Non-pigmented ciliary epithelial cell (primary cell): Measurements from ENCODE around the gene HACE1.

ENCODE experiments used
- DNase-seq: peaks from one replicate; pipeline ENCODE4 v3.0.0-alpha.2; 2010; ENCODE audit warnings: low read depth

The HACE1 gene

GRCh38 chr6:104736545-104736944 lies 123.2 kb downstream of the HACE1 start:
- DNase-seq = no peak

- no peak for DNase-seq
These were observed 129.3 kb downstream of the HACE1 start for GRCh38 chr6:104730450-104730849.

DNA sequence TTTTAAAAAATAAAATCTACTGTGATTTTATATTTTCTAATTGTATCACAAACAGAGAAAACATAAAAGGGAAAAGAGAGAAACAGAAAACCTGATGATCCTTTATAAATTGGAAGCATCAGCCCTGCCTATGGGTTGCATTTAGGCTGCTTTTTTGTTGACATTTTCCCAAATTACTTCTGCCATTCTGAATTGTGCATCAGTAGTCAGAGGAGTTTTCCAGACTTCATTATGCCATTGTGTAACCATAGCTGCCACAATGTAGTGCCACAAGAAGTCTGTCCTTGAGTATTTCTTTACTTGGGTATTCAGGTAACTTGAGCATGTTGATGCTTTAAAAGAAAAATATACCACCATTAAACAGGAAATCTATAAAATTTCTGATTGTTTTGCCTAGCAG lies 130.3 kb downstream of the HACE1 start:
- DNase-seq = no peak

- DNase-seq = no peak
These were observed 131.3 kb downstream of the HACE1 start for GRCh38 chr6:104728448-104728847.

DNA sequence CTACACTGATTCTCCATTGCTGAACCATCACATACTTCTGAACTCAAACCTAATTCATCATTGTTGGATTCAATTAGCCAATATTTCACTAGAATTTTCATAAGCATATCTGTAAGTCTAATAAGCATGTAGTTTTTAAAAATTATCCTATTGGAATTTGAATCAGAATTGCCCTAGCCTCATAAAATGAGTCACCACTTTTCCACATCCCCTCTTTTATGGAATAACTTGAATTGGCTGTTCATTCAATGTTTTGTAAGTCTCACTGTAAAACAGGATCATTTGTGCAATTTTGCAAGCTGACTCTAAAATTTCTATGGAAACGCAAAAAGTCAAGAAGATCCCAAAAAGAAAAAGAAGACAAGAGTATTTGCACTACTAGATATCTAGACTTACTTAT lies 141.0 kb downstream of the HACE1 start:
- DNase-seq = no peak

DNA sequence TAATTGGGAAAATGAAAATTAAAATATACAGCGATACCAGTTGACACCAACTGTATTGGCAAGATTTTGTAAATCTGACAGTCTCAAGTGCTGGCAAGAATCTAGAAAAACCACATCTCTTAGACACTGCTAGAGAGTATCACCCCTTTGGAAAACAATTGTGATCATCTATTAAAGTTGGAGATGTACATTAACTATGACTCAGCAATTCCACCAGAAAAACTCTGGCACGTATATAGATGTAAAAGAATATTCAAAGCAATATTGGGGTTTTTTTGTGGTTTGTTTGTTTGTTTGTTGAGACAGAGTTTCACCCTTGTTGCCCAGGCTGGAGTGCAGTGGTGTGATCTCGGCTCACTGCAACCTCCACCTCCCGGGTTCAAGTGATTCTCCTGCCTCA lies 142.9 kb downstream of the HACE1 start:
- DNase-seq = no peak

GRCh38 chr6:104714796-104715195 lies 144.9 kb downstream of the HACE1 start:
- no peak for DNase-seq

DNA sequence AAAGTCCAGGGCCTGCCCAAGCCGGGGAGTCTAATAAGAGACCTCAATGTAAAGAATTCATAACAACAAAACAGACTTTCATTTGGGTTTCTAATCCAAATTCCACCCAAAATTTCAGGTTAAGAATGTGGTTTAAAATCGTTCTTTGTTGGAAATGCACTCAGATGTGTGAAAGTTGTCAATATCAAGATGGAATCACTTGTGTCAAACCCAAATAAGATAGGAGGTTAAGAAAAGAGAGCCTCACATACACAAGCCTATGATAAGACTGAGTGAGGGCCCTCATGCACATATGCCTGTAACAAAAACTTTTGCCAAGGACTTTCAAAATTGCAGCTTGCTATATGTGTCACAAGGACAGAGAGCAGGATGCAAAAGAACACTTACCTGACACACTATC lies 145.7 kb downstream of the HACE1 start:
- no peak for DNase-seq

DNA sequence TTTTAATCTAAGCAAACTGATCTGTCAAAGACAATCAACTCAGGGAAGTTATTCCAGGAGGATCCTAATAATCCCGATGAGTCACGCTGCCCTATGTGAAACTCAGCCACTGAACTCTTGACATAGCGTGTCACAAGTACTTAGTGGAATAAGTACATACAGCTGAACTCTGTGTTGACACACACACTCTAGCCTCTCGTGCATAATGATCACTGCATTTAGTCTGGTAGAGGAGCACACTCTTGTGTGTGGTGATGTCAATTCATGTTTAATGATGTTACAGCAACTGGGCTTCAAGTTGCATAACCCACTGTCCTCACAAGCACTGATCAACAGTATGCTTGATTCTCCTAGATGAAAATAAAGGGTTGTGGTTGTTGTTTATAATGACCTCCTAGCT lies 148.3 kb downstream of the HACE1 start:
- DNase-seq = peak; percentile 69

DNA sequence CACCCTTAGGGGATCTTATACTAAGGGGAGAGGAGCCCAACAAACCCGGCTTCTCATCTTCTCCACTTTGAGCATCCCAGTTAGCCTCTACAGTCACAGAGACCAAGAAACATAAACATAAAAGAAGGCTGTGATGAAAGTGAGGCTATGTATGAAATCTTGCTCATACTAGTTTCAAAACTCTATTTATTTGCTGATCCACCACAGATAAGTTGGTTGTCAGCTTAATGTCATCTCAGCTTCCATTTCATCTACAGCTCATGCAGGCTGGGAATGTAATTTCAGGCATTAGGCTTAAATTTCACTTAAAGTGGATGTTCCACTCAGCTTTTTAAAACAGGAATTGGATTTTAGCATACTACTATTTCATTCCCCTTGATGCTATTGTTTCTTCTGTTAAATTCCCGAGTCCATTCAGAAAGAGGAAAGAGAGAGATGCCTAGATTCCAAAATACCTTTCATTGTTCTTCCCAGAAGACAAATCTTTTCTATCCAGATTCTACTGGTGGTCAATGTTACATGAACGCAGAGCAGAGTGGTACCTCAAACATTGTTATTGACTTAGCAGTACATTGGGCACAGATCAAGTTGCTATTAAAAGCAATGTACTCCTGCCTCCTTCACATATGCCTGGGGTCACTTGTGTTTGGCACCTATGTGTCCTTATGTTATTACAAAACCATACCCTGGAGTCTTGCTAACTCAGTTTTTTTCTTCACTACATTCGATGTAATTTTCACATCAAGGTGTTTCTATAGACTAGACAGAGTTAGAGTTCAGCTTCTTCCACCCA lies 149.0 kb downstream of the HACE1 start:
- DNase-seq = no peak

- DNase-seq = no peak
These were observed 153.7 kb downstream of the HACE1 start for GRCh38 chr6:104705916-104706442.

- peak; percentile 95 for DNase-seq
These were observed 154.5 kb downstream of the HACE1 start for GRCh38 chr6:104705095-104705707.

DNA sequence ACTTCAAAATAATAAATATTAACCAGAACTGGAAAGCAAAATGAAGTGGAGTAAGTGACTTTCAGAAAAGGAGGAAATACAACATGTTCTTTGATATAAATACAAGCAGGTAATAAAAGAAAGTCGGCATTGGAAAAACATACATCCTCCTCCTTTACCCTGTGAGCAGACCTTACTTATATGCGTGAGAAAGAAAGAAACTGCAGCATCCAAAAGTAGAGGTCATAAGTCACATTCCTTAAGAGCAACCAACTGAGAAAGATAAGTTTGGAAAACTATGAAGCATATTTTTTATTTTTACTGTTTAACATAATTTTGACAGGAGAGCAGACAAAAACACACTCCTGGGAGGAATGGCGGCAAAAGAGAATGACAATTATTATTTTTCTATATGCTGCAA lies 155.5 kb downstream of the HACE1 start:
- no peak for DNase-seq

DNA sequence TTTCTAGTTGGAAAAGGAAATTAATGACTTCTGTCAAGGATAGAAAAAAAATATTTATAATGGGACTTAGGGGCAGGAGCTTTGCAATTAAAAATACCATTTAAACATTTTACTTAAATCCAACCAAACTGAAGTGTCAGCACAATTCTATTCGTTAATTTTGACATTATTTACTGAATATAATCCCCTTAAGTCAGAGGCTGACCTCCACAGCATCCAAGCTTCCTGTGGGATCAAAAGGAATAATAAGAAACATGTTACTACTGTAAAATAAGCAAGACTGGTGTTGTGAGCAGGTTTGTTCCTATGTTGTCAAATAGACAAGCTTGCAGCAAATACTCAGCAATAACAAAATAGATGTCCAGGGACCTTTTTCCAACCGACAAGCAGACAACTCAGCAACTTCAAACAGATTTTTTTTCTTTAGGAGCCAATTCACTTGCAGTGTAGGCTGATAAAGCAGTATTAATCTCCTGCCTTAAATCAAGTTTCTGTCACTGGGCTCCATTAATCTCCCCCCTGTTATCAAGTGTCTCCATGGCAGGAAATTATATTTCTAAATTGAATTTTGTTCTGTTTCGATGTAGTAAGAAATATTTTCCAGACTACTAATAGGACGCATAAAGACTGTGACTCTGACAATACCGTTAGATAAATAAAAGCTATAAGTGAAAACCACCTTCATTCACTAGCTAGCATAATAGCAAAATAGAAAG lies 157.4 kb downstream of the HACE1 start:
- no peak for DNase-seq

DNA sequence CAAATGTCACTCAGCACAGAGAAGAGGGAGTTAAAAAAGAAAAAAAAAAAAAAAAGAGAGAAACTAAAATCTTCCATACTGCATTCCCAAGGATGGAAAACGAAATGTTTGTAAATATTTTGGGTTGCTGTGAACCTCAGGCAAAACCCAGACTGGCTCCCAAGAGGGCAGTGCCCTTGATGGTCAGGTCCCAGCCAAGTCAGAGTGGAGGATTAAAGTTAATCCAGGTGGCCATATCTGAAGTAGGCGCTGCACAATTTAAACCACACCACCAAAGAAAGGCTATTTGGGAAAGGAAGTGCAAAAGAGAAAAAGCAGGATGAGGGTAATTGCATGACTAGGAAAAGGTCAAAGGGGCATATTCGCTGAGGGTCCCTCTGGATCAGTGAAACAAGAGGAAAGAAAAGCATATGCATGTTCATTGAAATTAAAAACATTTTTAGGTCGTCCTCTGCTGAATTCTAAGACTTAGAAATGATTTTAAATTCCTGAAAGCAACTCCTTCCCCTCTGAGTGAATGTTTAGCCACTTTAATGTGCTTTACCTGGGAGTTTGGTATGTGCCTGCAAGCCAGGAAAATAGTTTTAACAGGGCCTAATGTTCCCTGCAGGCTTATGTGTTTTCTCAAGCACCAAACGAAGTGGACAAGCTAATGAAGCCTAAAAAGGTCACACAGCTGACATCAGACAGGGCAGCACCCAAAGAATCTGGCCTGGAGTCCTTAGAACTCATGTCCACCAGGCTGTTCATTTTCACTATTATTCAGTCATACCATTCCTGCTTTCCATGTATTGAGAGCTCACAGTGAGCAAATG lies 159.1 kb downstream of the HACE1 start:
- DNase-seq = no peak

- no peak for DNase-seq
These were observed 160.0 kb downstream of the HACE1 start for GRCh38 chr6:104699593-104700329.

- no peak for DNase-seq
These were observed 160.7 kb downstream of the HACE1 start for GRCh38 chr6:104698979-104699378.

- DNase-seq = no peak
These were observed 167.7 kb downstream of the HACE1 start for GRCh38 chr6:104692008-104692407.

- DNase-seq = no peak
These were observed 170.0 kb downstream of the HACE1 start for GRCh38 chr6:104689551-104690205.

DNA sequence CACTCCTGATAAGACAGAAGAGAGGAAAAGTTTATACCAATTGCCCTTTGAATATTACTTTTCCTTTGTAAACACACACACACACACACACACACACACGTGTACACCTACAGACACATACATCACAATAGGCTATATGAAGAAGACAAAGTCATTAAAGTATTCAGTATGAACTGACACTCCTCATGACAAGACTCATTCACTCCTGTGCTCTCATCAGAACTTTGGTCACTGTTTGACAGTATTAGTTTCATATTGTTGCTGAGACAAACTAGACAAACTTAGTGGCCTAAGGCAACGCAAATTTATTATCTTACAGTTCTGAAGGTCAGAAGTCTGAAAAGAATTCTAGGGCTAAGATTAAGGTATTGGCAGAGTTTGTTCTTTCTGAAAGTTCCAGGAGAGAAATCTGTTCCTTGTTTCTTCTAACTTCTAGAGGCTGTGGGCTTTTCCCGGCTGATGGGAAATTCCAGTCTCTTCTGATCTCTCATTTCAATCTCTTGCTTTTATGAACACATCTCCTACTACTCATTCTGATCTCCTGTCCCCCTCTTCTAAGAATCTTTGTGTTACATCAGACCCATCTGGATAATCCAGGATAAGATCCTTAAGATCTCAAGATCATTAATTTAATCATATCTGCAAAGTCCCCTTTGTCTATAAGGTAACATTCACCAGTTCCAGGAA lies 171.3 kb downstream of the HACE1 start:
- DNase-seq = no peak
